HG02852 (cell line): ENCODE results near the gene L3MBTL4.

Experiments used
- ATAC-seq: cut with Tn5 transposase; IDR thresholded peaks from one replicate; pipeline ENCODE4 v1.9.1; 2021; ENCODE audit warnings: mild to moderate bottlenecking, moderate library complexity; ENCODE audit not compliant: unreplicated experiment

The L3MBTL4 gene

DNA sequence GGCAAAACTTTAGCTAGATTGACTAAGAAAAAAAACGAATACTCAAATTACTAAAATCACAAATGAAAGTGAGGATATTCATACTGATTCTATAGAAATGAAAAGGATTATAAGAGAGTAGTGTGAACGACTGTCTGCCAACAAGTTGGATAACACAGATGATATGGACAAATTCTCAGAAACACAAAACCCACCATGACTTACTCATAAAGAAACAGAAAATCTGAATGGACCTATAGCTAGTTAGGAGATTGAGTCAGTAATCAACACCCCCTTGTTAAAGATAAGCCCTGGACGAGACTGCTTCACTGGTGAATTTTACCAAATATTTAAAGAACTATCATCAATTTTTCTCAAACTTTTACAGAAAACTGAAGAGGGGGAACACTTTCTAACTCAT lies 410.6 kb downstream of the L3MBTL4 start:
- ATAC-seq = peak; percentile 64

DNA sequence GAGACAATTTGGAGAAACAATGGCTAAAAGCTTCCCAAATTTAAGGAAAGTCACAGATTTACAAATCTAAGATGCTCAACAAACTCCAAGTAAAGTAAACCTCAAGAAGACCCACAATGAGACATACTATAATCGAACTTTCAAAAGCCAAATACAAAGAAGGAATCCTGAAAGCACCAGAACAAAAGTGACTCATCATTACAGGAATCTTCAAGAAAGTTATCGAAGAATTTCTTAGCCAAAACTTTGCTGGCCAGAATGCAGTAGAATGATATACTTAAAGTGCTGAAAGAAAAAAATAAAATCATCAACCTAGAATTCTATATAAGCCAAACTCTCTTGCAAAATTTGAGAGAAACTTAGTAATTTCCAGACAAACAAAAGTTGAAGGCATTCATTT lies 412.8 kb downstream of the L3MBTL4 start:
- ATAC-seq = no peak

DNA sequence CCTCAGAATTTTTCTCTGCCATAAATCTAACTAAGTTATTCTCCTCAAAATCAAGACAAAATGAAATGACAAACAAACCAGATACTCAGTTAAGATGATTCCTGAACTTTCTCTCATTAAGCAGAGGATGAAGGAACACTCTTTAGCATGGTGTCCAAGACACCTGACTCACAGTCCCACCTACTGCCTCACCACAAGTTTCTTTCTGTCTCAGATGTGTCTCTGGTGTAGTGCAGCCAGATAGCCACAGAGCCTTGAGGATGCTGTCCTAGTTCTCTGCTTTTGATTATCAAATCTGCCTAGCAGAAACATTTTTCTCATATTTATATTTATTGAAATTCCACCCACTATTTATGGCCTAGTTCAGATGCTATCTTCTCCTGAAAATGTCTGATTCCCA lies 415.8 kb downstream of the L3MBTL4 start:
- ATAC-seq = peak; percentile 100

GRCh38 chr18:5998166-5998881 lies 416.4 kb downstream of the L3MBTL4 start:
- peak; percentile 32 for ATAC-seq

DNA sequence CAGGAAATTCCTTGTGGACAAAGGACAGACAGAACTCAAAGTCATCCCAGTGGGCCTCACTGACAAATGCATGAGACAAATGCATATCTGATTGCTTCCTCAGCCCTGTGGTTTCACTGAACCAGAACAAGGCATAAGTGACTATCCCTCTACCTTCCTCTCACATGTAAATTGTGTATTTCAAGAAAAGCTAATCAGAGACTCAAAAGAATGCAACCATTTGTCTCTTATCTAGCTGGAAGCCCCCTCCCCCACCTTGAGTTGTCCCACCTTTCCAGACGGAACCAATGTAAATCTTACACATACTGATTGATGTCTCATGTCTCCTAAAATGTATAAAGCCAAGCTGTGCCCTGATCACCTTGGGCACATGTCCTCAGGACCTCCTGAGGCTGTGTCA lies 417.4 kb downstream of the L3MBTL4 start:
- ATAC-seq = no peak

GRCh38 chr18:5995626-5996025 lies 419.1 kb downstream of the L3MBTL4 start:
- no peak for ATAC-seq

DNA sequence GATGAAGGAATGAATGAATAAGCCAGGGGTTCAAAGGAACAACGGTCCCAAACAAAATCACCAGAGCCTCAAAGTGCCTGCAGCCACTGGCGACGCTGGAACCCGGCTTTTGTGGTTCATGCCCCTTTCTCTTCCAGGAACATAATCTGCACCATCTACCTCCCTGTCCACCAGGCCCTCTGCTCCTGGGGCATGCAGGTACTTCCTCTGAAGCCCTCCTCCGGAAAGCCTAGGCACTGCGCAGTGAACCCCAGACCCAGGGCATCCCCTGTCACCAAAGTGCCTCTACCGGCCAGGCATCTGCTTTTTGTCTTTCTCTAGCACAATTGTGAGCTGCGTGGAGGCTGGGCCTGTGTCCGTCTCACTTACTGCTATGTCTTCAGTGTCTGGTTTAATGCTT lies 420.8 kb downstream of the L3MBTL4 start:
- ATAC-seq = no peak

DNA sequence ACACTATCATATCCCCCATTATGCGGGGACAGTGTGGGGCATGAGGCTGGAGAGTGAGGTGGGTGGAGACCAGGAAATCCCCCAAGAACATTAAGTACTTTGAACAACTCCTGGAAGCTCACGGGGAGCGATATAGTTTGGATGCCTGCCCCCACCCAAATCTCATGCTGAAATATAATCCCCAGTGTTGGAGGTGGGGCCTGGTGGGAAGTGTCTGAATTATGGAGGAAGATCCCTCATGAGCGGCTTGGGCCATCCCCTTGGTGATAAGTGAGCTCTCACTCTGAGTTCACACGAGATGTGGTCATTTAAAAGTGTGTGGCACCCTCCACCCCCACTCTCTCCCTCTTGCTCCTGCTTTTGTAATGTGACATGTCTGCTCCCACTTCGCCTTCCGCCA lies 422.3 kb downstream of the L3MBTL4 start:
- no peak for ATAC-seq

- ATAC-seq = no peak
These were observed 427.5 kb downstream of the L3MBTL4 start for GRCh38 chr18:5987249-5987648.

GRCh38 chr18:5986257-5986931 lies 428.3 kb downstream of the L3MBTL4 start:
- no peak for ATAC-seq

DNA sequence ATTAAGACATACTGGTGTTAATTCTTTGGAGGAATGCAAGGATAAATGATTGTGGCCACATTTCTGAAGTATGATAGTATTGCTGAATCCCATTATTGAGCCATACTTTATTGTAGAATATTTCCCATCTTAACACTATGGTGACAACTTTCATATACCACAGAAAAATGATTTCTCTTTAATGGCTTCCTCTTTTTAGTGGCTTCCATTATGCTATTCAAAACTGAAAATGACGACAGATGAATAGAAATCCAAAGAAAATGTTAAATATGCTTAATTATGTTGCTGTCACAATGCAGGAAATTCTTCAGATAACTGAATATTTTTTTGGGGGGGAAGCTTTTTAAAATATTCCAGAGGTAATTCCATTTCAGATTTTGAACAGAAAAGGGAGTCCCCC lies 430.5 kb downstream of the L3MBTL4 start:
- ATAC-seq = no peak

- ATAC-seq = no peak
These were observed 431.2 kb downstream of the L3MBTL4 start for GRCh38 chr18:5983488-5983887.

DNA sequence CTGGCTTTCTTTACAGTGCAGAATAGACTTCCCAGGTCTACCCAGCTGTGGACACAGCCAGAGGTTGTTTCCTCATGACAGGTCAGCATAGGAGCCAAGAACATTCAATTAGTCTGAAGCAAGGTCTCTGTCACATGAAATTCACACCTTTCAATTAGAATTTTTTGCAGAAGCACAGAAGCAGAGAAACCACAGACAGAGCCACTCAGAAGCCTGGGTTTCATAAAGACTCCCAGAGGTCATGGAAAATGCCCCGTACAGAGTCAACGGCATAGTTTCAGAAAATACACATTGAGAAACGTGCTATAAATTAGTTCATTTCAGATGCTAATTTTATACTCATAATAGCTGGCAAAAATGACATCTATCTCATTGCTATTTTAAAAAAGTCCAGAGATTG lies 432.4 kb downstream of the L3MBTL4 start:
- peak; percentile 35 for ATAC-seq

DNA sequence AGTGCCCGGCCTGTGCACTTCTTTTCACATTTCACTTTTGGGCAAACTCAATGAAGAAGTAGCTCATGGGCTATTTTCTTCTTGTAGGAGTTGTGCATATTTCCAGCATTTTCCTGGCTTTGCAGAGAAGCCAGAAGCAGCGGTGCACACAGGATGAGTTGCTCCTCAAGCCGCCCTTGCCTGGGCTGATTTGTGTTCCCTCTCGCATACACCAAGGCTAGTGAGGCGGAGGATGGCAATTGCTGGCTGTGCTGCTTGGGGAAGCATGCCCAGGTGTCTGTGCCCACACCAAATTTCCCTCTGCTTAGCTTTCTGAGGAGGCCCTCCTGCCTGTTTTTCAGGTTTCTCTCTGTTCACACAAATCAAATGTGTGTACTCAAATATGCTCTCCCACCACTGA lies 434.0 kb downstream of the L3MBTL4 start:
- no peak for ATAC-seq

DNA sequence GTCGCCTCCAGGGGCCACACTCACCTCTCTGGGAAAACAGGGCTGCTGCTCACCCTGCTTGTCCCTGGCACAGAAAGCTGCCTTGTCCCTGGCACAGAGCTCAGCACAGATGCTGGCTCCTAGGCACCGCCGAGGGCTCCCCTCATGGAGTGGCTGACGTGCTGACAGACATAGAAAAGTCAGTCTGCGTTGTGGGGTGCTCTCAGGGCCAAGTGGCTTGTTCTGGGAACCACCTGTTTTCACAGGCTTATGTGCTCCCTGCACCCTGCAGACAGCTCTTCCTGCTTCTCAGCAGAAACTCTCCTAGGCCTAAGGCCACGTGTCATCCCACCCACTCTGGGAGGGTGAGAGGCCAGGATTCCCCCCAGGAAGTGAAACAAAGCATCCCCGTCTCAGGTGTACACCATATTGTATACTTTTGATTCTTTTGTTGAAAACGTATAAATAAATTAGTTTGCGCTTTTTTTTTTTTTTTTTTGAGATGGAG lies 434.7 kb downstream of the L3MBTL4 start:
- peak; percentile 66 for ATAC-seq

- no peak for ATAC-seq
These were observed 435.4 kb downstream of the L3MBTL4 start for GRCh38 chr18:5979176-5979888.

DNA sequence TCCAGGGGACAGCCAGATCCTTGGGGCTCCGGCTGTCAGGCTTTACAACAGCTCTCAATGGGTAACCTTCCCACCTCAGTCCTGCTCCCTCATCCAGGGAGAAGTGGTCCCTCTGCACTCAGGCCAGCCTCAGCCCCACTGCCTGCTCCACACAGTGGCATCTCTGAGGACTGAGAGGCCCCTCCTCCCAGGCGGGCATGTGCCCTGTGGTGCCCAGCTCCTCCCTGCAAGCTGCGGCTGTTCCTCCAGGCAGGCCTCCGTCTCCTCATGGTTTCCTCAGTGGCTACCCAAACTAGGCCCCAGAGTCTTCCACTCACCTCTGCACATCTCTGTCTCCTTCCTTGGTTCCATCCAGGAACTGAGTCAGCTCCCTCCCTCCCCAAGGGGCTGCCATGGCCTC lies 437.7 kb downstream of the L3MBTL4 start:
- ATAC-seq = no peak

GRCh38 chr18:5975111-5976002 lies 439.4 kb downstream of the L3MBTL4 start:
- ATAC-seq = peak; percentile 69

DNA sequence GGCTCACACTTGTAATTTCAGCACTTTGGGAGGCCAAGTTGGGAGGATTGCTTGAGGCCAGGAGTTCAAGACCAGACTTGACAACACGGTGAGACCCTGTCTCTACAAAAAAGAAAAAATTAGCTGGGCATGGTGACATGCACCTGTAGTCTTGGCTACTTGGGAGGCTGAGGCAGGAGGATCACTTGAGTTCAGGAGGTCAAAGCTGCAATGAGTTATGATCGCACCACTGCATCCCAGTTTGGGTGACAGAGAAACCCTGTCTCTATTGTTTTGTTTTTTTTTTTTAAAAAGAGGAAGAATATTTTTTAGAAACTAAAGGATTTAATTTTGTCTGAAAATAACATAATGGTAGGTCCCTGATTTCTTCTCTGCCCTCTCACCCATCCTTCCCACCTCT lies 440.0 kb downstream of the L3MBTL4 start:
- no peak for ATAC-seq

- no peak for ATAC-seq
These were observed 441.6 kb downstream of the L3MBTL4 start for GRCh38 chr18:5973099-5973498.

GRCh38 chr18:5972298-5972697 lies 442.4 kb downstream of the L3MBTL4 start:
- peak; percentile 46 for ATAC-seq
